Neuron (in vitro differentiated cells): ENCODE measurements around the gene STARD6.

Experiments
- H2AFZ ChIP-seq: one replicate; pipeline ENCODE4 v1.6.1; 2013; ENCODE audit warnings: low read depth, mild to moderate bottlenecking, inconsistent platforms, low read length, moderate library complexity
- H3K27me3 ChIP-seq: one replicate; pipeline ENCODE4 v1.6.1; 2013; ENCODE audit warnings: low read length; ENCODE audit not compliant: insufficient read depth
- H3K36me3 ChIP-seq: one replicate; pipeline ENCODE4 v1.6.1; 2013; ENCODE audit warnings: low read length; ENCODE audit not compliant: insufficient read depth
- H3K4me1 ChIP-seq: one replicate; pipeline ENCODE4 v1.6.1; 2013; ENCODE audit warnings: low read length; ENCODE audit not compliant: insufficient read depth
- H3K4me3 ChIP-seq: 2 replicates; pipeline ENCODE4 v1.5.1; 2013; ENCODE audit warnings: mild to moderate bottlenecking, low read length, moderate library complexity
- H3K9me3 ChIP-seq: one replicate; pipeline ENCODE4 v1.6.1; 2013; ENCODE audit warnings: low read length

The STARD6 gene

DNA sequence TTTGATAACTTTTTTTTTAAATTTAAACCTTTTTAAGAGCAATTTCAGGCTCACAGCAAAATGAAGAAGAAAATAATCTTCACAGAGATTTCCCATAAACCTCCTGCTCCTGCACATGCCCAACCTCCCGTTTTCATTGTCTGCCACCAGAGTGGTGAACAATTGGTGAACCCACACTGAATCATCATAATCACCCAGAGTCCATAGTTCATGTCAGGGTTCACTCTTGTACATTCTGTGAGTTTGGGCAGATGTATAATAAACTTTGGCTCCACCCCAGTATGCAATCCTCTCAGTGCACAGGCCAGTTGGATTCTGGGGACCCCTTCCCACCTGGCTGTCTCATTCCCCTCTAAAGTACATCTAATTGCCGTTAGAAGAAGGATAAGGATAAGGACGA lies 24.4 kb upstream of the STARD6 start:
- H3K27me3 ChIP-seq: no peaks in the 10 kb centered on the region
- no peaks in the 10 kb centered on the region for H3K9me3 ChIP-seq
- peaks cover 2% of the 10 kb centered on the region for H3K36me3 ChIP-seq
- no peak overlapping the region for H2AFZ ChIP-seq
- no peak overlapping the region for H3K4me3 ChIP-seq
- peaks cover 21% of the 10 kb centered on the region for H3K4me1 ChIP-seq

- peaks cover 21% of the 10 kb centered on the region for H3K4me1 ChIP-seq
- no peak overlapping the region for H2AFZ ChIP-seq
- H3K27me3 ChIP-seq: no peaks in the 10 kb centered on the region
- no peaks in the 10 kb centered on the region for H3K9me3 ChIP-seq
- peaks cover 2% of the 10 kb centered on the region for H3K36me3 ChIP-seq
- no peak overlapping the region for H3K4me3 ChIP-seq
These were observed 24.0 kb upstream of the STARD6 start for GRCh38 chr18:54381640-54382039.

GRCh38 chr18:54378057-54378456 lies 20.4 kb upstream of the STARD6 start:
- Histone ChIP-seq H3K27me3 (no peaks in the 10 kb centered on the region), H3K4me3 (no peak overlapping the region), H3K4me1 (peaks cover 21% of the 10 kb centered on the region), H3K36me3 (peaks cover 18% of the 10 kb centered on the region), H2AFZ (no peak overlapping the region), H3K9me3 (no peaks in the 10 kb centered on the region)

DNA sequence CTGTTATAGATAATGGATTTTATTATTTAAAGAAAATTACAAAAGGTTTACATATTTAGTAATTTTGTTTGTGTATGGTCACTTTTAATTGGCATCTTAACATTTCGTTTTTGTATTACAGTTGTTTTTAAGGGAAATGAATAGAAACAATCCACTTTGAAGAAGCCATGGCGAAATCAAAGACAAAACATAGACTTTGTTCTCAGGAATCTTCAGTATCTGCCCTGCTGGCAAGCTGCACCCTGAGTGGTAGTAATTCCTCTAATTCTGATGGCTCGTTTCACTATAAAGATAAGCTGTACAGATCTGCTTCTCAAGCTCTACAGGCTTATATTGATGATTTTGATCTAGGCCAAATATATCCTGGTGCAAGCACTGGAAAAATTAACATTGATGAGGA lies 2.7 kb upstream of the STARD6 start:
- H2AFZ ChIP-seq: no peak overlapping the region
- peak overlapping the region; percentile 4 for H3K4me3 ChIP-seq
- H3K27me3 ChIP-seq: no peaks in the 10 kb centered on the region
- H3K9me3 ChIP-seq: no peaks in the 10 kb centered on the region
- peaks cover 15% of the 10 kb centered on the region for H3K36me3 ChIP-seq
- H3K4me1 ChIP-seq: peaks cover 12% of the 10 kb centered on the region

DNA sequence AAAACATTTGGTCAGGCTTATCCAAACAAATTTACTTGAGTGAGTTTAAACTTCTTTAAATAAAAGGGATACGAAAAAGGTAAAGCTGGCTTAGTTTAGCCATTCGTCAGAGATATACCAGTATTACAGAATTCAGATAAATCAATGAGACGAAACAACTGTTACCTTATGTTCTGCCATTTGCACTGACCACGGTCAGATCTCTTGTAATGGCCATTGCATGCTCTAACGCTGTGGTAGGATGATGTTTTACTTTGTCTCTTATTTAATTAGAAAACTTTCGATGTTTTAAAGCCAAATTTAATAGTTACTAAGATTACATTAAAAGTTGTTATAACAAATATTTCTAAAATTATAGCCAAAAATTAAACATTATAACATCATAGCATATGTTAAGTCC lies 1.6 kb upstream of the STARD6 start:
- H3K4me3 ChIP-seq: peak overlapping the region; percentile 80

GRCh38 chr18:54358495-54359040 lies 910 bp upstream of the STARD6 start:
- Histone ChIP-seq H3K36me3 (peaks cover 15% of the 10 kb centered on the region), H3K4me3 (peak overlapping the region; percentile 80), H3K4me1 (peaks cover 12% of the 10 kb centered on the region), H3K27me3 (no peaks in the 10 kb centered on the region), H3K9me3 (no peaks in the 10 kb centered on the region), H2AFZ (peak overlapping the region; percentile 87)

More for the DNA sequence above, 1.6 kb upstream of the STARD6 start:
- H3K4me1 ChIP-seq: peaks cover 12% of the 10 kb centered on the region
- no peaks in the 10 kb centered on the region for H3K27me3 ChIP-seq
- peaks cover 15% of the 10 kb centered on the region for H3K36me3 ChIP-seq
- no peaks in the 10 kb centered on the region for H3K9me3 ChIP-seq
- H2AFZ ChIP-seq: peak overlapping the region; percentile 87

GRCh38 chr18:54357082-54357659 lies 487 bp downstream of the STARD6 start:
- no peaks in the 10 kb centered on the region for H3K27me3 ChIP-seq
- H3K4me1 ChIP-seq: peaks cover 12% of the 10 kb centered on the region
- H2AFZ ChIP-seq: peak overlapping the region; percentile 87
- peak overlapping the region; percentile 80 for H3K4me3 ChIP-seq
- H3K9me3 ChIP-seq: no peaks in the 10 kb centered on the region
- peaks cover 11% of the 10 kb centered on the region for H3K36me3 ChIP-seq

- no peaks in the 10 kb centered on the region for H3K36me3 ChIP-seq
- no peaks in the 10 kb centered on the region for H3K9me3 ChIP-seq
- no peak overlapping the region for H2AFZ ChIP-seq
- H3K4me3 ChIP-seq: no peak overlapping the region
- H3K27me3 ChIP-seq: no peaks in the 10 kb centered on the region
- no peaks in the 10 kb centered on the region for H3K4me1 ChIP-seq
These were observed 6.5 kb downstream of the STARD6 start for GRCh38 chr18:54351186-54351585.

- Histone ChIP-seq H3K27me3 (no peaks in the 10 kb centered on the region), H3K9me3 (no peaks in the 10 kb centered on the region), H2AFZ (no peak overlapping the region), H3K36me3 (no peaks in the 10 kb centered on the region), H3K4me3 (no peak overlapping the region), H3K4me1 (no peaks in the 10 kb centered on the region)
These were observed 19.4 kb downstream of the STARD6 start for GRCh38 chr18:54338230-54338629.

DNA sequence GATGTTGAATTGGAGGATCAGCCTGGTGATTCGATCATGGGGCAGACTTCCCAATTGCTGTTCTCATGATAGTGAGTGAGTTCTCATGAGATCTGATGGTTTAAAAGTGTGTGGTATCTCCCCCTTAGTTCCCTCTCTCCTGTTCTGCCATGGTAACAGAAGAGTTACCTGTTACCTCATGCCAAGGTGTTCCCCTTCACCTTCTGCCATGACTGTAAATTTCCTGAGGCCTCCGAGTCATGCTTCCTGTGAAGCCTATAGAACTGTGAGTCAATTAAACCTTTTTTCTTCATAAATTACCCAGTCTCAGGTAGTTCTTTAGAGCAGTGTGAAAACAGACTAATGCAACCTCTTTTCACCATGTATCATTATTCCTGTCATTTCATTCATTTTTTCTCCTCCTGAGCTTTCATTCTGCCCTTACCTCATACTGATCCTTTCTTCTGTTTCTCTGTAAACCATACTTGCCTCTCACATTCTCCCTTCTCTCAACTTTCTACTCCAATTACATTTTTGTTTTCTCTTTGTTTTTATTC lies 22.0 kb downstream of the STARD6 start:
- Histone ChIP-seq H3K27me3 (no peaks in the 10 kb centered on the region), H3K36me3 (no peaks in the 10 kb centered on the region), H3K4me1 (no peaks in the 10 kb centered on the region), H3K9me3 (no peaks in the 10 kb centered on the region), H3K4me3 (no peak overlapping the region), H2AFZ (no peak overlapping the region)

DNA sequence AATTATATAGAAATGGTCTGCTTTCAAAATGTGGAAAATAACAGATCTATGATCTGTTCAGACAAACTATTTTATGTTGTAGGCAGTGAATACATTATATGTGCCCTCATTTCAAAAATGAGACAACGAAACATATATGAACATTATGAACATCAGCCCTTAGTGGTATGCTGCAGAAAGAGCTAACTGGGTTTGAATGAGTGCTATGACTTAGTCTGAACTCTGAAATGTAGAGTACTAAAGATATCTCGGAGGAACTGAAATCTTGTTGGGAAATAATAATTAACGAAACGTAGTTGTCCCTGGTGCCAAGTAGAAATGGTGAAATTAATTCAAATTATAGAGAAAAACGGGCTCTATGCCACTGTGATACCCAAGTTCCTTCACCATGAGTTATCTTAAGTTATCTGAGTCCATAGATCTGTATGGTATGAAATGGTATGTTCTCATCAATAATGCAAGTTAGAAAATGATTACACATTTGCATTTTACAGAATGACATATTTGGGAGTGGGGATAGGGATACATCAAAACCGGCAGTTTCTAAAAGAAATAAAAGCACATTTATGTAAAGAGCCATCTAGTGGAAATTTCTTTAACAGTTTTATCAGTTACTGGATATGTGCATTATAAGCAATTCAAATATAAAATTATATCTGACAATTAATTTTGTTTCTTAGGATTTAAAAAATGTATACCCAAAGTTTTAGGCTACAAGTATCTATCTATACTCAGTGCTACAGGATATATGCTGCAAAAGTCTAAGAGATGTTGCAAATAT lies 26.7 kb downstream of the STARD6 start:
- no peaks in the 10 kb centered on the region for H3K36me3 ChIP-seq
- no peak overlapping the region for H2AFZ ChIP-seq
- H3K9me3 ChIP-seq: no peaks in the 10 kb centered on the region
- no peak overlapping the region for H3K4me3 ChIP-seq
- H3K27me3 ChIP-seq: no peaks in the 10 kb centered on the region
- no peaks in the 10 kb centered on the region for H3K4me1 ChIP-seq

DNA sequence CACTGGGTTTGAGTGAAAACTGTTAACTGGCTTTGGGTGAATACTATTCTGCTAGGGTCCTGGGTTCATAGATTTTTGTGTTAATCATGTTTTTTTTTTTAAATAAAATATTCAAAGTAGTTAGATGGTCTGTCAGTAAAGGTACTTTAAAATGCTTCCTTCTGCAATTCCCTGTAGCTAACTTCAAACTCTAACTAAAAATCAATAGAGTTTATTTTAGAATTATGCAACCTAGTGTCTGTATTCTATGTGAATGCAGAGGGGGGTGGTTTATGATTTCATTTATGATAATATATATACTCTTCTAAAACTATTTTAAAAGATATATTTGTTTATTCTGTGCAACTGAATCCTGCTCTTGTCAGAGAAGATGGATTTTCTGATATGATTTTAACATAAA lies 27.9 kb downstream of the STARD6 start:
- no peaks in the 10 kb centered on the region for H3K4me1 ChIP-seq
- no peaks in the 10 kb centered on the region for H3K27me3 ChIP-seq
- H2AFZ ChIP-seq: no peak overlapping the region
- H3K36me3 ChIP-seq: no peaks in the 10 kb centered on the region
- no peak overlapping the region for H3K4me3 ChIP-seq
- no peaks in the 10 kb centered on the region for H3K9me3 ChIP-seq

GRCh38 chr18:54327818-54328217 lies 29.8 kb downstream of the STARD6 start:
- H3K36me3 ChIP-seq: no peaks in the 10 kb centered on the region
- no peak overlapping the region for H2AFZ ChIP-seq
- no peak overlapping the region for H3K4me3 ChIP-seq
- no peaks in the 10 kb centered on the region for H3K27me3 ChIP-seq
- no peaks in the 10 kb centered on the region for H3K4me1 ChIP-seq
- H3K9me3 ChIP-seq: no peaks in the 10 kb centered on the region
